ENCODE results near the gene BLM.
"Not testable (repeated sequence)": the region's sequence is repeated elsewhere in the genome, so short reads cannot be mapped to it uniquely, and the experiment has no call there.

The BLM gene

DNA sequence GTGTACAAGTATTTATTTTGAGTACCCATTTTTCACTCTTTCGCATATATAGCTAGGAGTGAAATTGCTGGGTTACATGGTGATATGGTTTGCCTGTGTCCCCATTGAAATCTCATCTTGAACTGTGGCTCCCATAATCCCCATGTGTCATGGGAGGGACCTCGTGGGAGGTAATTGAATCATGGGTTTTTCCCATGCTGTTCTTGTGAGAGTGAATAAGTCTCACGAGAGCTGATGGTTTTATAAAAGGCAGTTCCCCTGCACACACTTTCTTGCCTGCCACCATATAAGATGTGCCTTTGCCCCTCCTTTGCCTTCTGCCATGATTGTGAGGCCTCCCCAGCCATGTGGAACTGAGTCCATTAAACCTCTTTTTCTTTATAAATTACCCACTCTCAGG lies 23.4 kb downstream of the BLM start:
- DNase-seq: not testable (repeated sequence)

DNA sequence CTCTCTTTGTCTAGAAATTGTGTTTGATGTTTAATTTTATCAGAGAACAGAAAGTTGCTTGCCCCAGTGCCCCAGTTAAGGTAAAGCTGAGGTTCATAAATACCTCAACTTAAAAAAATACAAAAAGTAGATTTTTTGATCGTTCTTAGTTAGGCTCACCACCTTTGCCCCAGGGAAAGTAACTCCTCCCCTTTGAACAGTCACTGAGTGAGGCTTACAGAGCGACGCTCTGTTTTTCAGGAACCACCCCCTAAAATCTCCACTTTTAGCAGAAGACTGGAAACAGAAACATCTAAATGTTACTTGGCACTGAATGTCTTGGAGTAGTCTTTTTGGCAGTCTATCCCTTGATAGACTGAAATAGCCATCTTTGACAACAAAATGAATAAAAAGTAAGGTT lies 24.9 kb downstream of the BLM start:
- no peak for DNase-seq

DNA sequence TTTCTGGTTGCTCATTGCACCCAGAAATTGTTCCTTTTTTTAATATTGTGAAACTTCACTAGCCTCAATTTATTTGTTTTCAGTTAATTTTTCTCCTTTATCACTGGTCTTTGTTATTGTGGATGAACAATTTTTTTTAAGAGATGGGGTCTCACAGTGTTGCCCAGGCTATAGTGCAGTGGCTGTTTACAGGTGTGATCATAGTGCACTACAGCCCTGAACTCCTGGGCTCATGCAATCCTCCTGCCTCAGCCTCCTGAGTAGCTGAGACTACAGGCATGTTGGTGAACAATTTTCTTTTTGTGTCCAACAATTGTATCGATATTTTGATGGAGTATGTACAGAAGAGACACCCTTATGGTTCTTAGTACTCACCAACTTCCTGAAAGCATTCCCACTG lies 26.3 kb downstream of the BLM start:
- DNase-seq: no peak

DNA sequence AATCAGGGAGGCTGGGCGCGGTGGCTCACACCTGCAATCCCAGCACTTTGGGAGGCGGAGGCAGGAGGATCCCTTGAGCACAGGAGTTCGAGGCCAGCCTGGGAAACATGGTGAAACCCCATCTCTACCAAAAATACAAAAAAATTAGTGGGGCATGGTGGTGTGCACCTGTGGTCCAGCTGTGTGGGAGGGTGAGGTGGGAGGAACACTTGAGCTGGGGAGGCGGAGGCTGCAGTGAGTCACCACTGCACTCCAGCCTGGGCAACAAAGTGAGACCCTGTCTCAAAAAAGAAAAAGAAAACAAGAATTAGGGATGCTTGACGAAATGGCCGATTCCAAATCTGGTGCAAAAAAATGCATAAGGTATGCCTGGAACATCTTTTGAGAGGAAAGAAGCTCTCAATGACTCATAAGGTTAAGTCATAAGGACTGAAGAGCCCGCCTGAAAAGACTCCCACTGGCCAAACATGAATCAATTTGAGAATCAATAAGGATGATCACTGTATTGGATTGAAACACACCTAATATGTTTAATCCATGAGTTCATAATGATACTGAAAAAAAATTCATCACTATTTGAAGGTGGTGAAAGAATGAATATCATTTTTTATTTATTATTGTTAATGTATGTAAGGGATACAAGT lies 27.7 kb downstream of the BLM start:
- no peak for DNase-seq

DNA sequence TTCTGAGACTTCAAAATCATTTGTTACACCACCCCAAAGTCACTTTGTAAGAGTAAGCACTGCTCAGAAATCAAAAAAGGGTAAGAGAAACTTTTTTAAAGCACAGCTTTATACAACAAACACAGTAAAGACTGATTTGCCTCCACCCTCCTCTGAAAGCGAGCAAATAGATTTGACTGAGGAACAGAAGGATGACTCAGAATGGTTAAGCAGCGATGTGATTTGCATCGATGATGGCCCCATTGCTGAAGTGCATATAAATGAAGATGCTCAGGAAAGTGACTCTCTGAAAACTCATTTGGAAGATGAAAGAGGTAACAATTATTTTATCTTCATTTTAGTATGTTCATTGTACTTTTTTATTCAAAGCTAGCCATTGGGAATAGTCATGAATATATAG lies 32.6 kb downstream of the BLM start:
- no peak for DNase-seq

DNA sequence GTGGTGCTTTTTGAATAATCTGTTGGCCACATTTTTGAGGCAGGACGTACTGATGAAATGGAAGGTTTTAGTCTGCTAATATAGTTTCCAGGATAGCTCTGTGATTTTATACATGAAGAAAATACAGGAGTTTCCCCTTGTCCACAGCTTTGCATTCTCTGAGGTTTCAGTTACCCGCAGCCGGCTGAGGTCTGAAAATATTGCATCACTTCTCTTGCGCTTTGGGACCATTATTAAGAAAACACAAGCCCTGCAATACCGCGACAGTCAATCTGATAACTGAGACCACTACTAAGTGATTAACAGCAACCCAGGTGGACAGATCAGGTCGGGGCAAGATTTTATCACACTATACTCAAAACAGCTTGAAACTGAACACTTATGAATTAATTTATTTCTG lies 33.0 kb downstream of the BLM start:
- DNase-seq: peak; percentile 84

DNA sequence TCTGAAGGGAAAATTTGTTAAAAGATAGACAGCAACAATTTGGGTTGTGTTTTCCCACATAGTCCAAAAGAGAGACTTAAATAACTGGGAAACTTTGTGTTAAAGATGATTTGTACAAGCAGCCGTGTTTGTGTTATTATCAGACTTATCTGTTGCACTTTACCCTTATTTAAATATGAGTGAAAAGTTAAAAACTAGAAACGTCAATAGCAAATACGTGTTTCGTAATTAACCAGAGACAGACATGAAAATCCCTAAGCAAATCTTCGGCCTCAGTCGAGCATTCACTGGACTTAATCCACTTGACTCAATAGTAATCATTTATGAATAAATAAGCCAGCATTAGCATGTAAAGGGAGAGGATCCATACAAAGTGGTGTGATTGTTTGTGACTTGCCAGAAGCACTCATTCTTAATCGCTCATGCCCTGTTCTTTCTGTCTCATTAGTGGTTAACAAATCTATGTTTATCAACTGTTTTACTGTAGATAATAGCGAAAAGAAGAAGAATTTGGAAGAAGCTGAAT lies 34.2 kb downstream of the BLM start:
- no peak for DNase-seq

DNA sequence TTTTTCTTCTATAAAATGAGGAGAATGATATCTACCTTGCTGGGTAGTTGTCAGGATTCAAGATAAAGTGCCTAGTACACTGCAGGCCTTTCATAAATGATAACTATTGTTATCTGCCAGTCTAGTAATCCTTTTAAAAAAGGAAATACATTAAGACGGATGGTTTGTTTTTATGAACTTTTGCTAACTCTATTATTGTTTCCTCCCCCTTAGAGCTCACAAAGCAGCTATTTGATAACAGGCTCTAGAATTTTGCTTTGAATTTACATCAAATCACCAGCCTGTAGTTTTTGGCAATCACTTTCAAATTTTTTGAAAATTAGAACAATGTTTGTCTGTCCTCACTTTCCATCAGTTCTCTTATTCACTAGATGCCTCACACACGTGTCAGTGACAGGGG lies 39.8 kb downstream of the BLM start:
- DNase-seq: no peak

DNA sequence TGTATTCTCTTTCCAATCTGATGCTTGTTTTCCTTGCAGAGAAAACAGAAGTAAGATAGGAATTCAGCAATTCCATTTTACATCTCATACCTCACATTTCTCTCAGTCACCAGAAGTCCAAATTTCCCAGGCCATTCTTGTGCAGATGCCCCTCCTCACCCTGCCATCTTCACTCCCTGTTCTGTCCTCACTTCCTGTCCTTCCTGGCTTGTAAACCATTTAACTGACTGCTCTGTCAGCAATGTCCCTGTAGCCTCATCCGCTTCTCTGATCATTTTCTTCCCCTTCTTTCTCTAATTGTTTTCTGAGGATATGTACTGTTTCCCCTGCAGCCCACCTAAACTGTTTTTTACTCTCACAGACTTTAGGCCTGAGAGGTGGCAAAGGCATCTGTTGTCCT lies 40.3 kb downstream of the BLM start:
- no peak for DNase-seq

DNA sequence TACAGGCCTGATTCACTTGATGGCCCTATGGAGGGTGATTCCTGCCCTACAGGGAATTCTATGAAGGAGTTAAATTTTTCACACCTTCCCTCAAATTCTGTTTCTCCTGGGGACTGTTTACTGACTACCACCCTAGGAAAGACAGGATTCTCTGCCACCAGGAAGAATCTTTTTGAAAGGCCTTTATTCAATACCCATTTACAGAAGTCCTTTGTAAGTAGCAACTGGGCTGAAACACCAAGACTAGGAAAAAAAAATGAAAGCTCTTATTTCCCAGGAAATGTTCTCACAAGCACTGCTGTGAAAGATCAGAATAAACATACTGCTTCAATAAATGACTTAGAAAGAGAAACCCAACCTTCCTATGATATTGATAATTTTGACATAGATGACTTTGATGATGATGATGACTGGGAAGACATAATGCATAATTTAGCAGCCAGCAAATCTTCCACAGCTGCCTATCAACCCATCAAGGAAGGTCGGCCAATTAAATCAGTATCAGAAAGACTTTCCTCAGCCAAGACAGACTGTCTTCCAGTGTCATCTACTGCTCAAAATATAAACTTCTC lies 43.6 kb downstream of the BLM start:
- DNase-seq: no peak

DNA sequence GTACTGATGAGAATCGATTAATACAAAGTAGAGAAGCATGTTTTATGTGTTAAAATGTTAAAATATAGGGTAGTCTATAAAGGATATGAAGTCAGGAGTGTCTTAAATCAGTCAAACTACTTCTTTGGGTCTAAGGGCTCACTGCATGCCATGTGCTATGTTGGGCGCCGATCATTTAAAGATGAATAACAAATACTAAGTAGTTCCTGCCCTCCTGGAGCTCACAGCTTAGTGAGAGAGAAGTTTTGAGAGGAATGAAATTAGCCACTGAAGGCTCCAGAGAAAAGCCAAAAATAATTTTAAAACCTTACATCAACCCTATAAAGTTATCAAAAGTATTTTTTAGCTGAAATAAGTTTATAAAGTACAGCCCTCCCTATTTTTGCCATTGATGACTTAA lies 44.5 kb downstream of the BLM start:
- no peak for DNase-seq

DNA sequence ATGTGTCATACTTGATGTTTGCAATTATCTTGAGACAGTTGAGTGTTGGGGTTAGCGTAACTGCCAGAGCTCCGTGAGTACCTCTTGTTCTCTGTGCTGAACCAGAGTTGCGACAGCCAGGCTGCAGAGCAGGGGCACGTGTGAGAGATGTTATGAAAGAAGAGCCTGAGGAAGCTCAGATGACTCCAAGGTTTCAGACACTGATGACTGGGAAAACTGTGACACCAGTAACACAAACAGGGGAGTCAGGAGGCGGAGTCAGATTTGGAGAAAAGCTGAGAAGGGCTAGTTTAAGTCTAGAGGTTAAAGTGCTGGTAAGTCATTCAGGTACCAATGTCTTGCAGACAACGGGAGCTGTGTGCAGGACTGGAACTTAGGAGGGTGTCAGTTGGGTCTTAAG lies 45.0 kb downstream of the BLM start:
- DNase-seq: peak; percentile 90

DNA sequence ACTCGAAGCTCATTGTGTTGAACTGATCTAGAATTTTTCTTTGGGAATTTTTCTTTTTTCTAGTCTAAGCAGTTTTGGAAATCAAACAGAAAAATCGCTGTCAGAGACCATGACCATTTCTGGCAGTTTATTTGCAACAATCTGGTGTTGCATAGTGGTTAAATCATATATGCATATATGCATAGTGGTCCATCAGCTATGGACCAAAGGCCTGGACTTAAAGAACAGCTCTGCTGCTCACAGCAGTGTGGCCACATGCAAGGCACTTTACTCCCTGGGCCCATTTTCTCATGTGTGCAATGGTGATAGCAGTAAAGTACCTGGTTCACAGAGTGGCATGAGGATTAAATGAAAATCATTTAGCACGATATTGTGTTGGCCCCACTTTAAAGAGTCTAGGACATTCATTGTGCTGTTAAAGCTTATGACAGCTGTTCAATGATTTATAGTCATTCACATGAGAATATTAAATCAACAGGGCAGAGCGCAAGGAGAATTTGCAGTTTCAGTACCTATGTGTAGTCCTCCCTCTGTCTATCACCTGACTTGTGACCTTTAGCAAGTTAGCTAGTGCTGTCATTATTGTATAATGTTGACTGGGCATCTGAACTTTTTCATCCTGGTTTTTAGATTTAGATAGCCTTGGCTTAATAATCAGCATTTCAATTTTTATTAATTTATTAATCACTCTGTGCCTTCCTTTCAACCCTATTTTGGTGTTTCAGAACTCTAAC lies 46.4 kb downstream of the BLM start:
- DNase-seq: no peak

DNA sequence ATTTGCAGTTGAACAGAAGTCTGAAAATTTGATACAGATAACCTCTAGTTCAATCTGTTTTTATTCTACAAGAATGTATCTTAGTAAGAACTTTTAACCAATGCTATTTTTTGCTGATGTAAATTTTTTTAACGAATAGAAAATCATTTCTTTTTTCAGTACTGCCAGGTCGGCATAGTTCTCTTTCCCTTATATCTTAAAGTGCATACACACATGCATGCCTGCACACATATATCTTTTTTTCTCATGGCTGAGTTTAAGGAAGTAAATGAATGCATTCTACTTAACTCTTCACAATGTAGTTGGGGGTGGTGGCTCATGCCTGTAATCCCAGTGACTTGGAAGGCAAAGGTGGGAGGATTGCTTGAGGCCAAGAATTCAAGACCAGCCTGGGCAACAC lies 48.4 kb downstream of the BLM start:
- no peak for DNase-seq

DNA sequence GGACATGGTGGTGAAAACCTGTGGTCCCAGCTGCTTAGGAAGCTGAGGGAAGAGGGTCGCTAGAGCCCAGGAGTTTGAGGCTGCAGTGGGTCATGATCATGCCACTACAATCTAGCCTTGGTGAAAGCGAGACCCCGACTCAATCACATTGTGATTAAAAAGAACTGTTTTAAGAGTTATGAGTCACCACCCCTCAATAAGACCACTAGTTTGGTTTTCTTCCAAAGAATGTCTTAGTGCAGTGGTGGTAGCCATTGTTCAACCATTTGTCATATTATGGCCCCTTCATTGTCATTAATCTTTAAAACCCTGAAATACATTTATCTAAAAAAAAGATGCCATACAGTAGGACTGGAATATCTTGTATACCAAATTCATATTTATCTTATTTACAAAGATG lies 48.8 kb downstream of the BLM start:
- DNase-seq: no peak

DNA sequence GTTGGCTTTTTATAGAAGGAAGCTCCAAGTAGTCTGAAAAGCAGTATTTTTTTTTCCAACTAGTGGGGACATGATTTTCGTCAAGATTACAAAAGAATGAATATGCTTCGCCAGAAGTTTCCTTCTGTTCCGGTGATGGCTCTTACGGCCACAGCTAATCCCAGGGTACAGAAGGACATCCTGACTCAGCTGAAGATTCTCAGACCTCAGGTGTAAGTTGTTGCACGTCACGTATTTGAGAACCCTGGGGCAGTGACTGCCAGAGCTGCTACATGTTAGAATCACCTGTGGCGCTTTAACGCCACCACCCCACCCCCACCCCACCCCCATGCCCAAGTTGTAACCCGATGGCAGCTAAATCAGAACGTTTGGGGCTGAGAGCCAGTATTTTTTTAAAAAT lies 52.2 kb downstream of the BLM start:
- DNase-seq: no peak

DNA sequence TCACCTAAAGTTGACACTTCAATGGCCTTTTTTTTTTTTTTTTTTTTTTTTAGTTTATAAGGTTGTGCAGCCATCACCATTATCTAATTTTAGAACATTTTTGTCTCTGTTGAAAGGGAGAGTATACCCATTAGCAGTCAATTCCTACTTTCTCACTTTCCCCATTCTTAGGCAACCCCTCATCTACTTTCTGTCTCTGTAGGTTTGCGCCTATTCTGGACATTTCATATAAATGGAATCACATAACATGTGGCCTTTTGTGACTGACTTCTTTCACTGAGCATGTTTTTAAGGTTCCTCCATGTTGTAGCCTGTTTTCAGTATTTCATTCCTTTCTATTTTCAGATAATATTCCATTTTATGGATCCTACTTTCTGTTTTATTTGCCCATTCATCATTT lies 56.3 kb downstream of the BLM start:
- DNase-seq: no peak

DNA sequence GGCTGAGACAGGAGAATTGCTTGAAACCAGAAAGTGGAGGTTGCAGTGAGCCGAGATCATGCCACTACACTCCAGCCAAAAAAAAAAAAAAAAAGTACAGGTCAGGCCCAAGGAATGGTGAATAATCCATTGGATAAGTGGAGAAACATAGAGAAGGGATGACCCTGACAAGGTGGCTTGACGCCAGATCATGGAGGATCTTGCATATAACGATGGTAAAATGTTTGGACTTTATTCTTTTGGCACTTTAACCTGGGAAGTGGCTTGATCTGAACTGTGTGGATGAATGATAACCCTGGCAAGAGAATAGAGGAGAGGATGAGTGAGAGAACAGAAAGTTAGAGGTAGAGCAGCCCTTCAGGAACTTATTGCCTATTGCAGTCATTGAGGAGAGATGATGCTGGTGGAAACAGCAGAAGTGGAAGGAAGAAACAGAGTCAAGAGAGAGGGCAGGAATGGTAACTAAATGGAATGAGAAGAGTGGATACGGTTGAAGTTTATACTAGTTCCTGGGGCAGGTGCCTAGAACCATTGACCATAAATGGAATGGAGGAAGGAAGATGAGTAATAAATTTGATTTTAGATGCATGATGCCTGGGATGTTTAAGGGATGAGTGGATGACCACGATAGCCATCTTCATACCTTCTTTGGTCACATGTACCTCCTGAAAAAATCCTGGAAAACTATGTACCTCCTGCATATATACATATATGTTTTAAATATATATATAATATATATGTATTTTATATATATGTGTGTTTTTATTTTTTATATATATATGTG lies 57.8 kb downstream of the BLM start:
- DNase-seq: no peak

DNA sequence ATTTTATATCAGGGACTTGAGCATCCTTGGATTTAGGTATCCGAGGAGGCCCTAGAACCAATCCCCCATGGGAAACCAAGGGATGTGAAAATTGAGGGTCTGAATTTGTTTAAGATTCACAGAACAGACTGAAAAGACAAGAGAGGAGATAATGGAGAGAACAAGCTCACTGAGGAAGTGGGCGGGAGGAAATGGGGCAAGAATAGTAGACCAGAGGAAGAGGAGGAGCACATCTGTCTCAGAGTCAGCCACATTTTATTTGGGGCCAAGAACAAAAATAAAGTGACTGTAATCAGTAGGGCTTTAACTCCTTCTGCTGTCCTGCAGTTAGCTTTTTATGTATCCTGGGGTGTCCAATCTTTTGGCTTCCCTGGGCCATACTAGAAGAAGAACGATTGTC lies 63.8 kb downstream of the BLM start:
- peak; percentile 81 for DNase-seq

DNA sequence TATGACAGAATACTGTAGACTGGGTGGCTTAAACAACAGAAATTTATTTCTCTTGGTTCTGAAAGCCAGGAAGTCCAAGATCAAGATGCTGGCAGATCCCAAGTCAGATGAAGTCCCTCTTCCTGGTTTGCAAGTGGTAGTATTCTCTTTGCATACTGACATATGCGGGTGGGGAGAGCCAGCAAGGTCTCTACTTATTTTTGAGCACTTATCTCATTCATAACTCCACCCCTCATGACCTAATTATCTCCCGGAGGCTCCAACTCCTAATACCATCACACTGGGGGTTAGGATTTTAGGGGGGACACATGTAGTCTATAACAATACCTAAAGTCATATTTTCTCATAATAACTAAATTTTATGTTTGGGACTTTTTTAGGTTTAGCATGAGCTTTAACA lies 65.3 kb downstream of the BLM start:
- DNase-seq: no peak

DNA sequence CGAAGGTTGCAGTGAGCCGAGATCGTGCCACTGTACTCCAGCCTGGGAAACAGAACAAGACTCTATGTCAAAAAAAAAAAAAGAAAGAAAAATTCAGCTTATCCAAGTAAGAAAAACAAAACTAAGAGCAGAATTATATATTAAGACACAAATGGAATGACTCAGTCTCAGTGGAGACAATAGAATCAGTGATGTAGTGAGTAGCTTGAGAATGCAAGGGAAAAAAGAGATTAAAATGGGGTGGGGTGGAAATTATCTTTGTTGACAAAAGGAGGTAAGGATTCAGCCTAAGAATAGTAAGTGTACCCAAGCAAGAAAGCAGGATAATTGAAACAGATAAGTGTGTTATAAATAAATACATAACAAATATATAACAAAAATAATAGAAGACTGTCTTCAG lies 70.7 kb downstream of the BLM start:
- DNase-seq: no peak

DNA sequence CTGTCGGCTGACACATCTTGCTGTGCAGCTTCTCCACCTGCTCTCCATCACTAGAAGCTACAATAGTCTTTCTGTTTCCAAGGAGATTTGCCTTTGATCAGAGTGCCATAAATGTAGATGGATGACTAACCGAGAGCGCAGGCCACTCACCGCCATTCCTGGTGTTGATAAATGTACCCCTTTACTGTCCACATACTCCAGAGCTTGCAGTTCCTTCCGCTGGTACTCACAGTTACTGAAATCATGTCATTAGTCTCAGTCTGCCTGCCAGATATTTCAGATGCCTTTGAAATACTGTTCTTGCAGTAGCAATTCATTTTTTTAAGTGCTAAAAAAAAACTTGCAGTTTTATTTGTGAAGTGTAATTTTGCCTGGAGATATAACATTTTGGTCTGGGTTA lies 72.3 kb downstream of the BLM start:
- no peak for DNase-seq

DNA sequence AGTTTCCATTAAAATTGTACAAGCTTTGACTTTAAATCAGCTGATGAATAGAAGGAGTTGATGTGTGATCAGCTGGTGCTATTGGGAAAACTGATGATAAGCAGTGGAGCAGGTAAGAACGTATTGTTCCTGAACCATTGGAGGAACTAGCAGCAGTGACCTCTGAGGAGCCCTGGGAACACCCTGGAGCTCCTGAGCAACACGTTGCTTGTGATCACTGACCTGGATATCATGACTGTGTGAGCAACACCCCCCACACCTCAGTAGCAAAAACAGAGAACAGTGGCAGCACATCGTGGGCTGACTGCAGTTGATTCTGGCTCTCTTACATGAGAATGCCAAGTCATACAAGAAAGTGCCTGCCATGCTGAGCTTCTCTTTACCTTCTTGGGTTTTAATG lies 72.9 kb downstream of the BLM start:
- DNase-seq: no peak

DNA sequence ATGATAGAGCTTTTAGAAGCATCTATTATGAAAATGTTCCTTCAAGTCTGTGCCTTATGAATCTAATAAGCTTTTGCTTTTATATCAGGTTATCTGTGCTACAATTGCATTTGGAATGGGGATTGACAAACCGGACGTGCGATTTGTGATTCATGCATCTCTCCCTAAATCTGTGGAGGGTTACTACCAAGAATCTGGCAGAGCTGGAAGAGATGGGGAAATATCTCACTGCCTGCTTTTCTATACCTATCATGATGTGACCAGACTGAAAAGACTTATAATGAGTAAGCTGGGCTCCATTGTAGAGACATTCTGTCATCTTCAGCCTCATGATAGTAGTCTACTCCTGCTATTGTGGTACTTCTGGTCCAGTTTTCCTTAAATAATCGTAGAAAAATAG lies 73.4 kb downstream of the BLM start:
- DNase-seq: no peak
